SW480 (cell line): ENCODE measurements around the gene CWC15.
"Not testable (repeated sequence)": the region's sequence is repeated elsewhere in the genome, so short reads cannot be mapped to it uniquely, and the experiment has no call there.

Source experiments
- DNase-seq: peaks from one replicate; pipeline ENCODE4 v3.0.0-alpha.2; 2016; ENCODE audit warnings: low spot score

Gene CWC15

DNA sequence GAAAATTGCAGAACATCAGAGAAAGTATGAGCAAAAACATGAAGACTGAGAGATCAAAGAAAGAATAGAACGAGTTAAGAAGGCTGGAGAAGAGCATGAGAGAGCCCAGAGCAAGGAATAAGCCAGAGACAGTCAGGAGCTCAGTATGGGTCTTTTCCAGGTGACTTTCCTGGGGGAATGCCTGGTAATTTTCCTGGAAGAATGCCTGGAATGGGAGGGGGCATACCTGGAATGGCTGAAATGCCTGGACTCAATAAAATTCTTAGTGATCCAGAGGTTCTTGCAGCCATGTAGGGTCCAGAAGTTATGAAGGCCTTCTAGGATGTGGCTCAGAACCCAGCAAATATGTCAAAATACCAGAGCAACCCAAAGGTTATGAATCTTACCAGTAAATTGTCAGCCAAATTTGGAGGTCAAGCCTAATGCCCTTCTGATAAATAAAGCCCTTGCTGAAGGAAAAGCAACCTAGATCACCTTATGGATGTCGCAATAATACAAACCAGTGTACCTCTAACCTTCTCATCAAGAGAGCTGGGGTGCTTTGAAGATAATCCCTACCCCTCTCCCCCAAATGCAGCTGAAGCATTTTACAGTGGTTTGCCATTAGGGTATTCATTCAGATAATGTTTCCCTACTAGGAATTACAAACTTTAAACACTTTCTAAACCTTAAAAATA lies 59.5 kb downstream of the CWC15 start:
- not testable (repeated sequence) for DNase-seq

DNA sequence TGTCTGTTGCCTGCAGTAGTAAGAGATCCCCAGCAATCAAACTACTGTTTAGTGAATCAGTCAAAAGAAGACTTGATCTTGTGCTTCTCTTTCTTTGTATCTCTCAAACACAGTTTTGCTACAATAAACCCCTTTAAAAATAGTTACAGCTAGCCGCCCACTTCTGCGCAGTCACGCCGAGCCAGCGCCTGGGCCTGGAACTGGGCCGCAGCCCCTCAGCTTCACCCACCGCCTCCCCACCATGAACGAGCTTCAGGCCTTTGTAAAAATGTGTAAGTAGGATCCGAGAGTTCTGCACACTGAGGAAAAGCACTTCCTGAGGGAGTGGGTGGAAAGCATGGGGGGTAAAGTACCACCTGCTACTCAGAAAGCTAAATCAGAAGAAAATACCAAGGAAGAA lies 60.5 kb downstream of the CWC15 start:
- DNase-seq, result no peak
